ENCODE data around the gene TEX36. TPM values are rescaled to one million over a fixed set of nuclear protein-coding genes. Genes with fewer than 3 reads are reported as not detected.

Gene TEX36
- total RNA-seq, 1 experiment from 2014 or later: 1.3 TPM

DNA sequence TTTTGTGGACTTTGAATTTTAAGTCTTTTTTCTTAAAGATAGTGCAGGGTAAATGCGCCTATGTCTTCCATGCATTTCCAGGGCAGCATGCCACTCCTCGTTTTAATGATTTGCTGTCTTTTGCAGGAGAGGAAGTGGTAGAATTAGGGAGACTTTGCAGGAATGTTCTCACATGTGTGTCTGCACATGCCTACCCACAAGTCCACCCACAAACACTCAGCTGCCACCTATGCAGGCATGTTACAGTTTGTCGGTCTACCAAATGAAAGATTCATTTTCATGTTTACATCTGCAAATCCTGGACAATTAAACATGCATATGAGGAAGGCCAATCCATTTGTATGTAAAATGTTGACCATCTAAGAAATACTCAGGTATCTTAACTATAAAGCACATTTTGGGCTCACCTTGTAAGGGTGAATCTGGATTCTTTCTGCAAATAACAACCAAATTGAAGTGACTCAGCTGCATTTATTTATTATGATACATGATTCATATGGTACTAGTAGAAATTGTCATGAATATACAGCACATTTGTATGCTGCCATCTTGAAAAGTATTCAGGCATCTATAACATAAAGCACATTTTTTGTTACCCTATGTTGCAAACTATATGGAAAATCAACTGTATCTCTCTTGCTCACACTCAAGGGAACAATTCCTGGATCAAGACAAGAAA, 4.7 kb upstream of the TEX36 start:
- TF ChIP-seq CTCF (conservative IDR thresholded peaks at IDR 0.05; ENCODE audit: low read depth, low read length) (no peak), EZH2 (IDR thresholded peaks at IDR 0.05; ENCODE audit: borderline replicate concordance, low read depth, low read length, poor library complexity, severe bottlenecking) (no peak)
- CTCF ChIA-PET: no interaction called here
- BruUV-seq (replicated peaks): no TSS peak
- Histone ChIP-seq H3K27ac (ENCODE audit: low read depth, low read length, poor library complexity, severe bottlenecking) (no peak overlapping the region), H3K27me3 (replicated peaks; ENCODE audit: insufficient read depth, low read depth, low read length, poor library complexity) (no peaks in the 10 kb centered on the region), H3K4me1 (ENCODE audit: insufficient read depth, low read length, poor library complexity, severe bottlenecking) (peaks cover 25% of the 10 kb centered on the region), H3K9me3 (ENCODE audit: low read depth, low read length, poor library complexity, severe bottlenecking) (no peaks in the 10 kb centered on the region), H3K4me3 (ENCODE audit: low read depth, low read length, poor library complexity, severe bottlenecking) (no peak overlapping the region), H3K36me3 (ENCODE audit: insufficient read depth, low read length, poor library complexity, severe bottlenecking) (no peaks in the 10 kb centered on the region)
- POLR2A ChIA-PET (ENCODE audit: low non-redundant PET): no interaction called here
- intact Hi-C loops (cut with micrococcal nuclease; ENCODE audit: unreplicated experiment): no loop called here
- DNase-seq (ENCODE audit: low spot score): no peak

- intact Hi-C loops (cut with micrococcal nuclease; ENCODE audit: unreplicated experiment): no loop called here
- no peaks in the 10 kb centered on the region for H3K9me3 ChIP-seq (ENCODE audit: low read depth, low read length, poor library complexity, severe bottlenecking)
- H3K27ac ChIP-seq (ENCODE audit: low read depth, low read length, poor library complexity, severe bottlenecking): no peak overlapping the region
- no peaks in the 10 kb centered on the region for H3K27me3 ChIP-seq (replicated peaks; ENCODE audit: insufficient read depth, low read depth, low read length, poor library complexity)
- TF ChIP-seq EZH2 (IDR thresholded peaks at IDR 0.05; ENCODE audit: borderline replicate concordance, low read depth, low read length, poor library complexity, severe bottlenecking) (no peak), CTCF (conservative IDR thresholded peaks at IDR 0.05; ENCODE audit: low read depth, low read length) (no peak)
- BruUV-seq (replicated peaks): no TSS peak
- DNase-seq (ENCODE audit: low spot score): no peak
- H3K36me3 ChIP-seq (ENCODE audit: insufficient read depth, low read length, poor library complexity, severe bottlenecking): no peaks in the 10 kb centered on the region
- H3K4me1 ChIP-seq (ENCODE audit: insufficient read depth, low read length, poor library complexity, severe bottlenecking): no peaks in the 10 kb centered on the region
- CTCF ChIA-PET: no interaction called here
- POLR2A ChIA-PET (ENCODE audit: low non-redundant PET): no interaction called here
- H3K4me3 ChIP-seq (ENCODE audit: low read depth, low read length, poor library complexity, severe bottlenecking): no peak overlapping the region
These were observed 1.6 kb upstream of the TEX36 start for GRCh38 chr10:125684581-125684980.

DNA sequence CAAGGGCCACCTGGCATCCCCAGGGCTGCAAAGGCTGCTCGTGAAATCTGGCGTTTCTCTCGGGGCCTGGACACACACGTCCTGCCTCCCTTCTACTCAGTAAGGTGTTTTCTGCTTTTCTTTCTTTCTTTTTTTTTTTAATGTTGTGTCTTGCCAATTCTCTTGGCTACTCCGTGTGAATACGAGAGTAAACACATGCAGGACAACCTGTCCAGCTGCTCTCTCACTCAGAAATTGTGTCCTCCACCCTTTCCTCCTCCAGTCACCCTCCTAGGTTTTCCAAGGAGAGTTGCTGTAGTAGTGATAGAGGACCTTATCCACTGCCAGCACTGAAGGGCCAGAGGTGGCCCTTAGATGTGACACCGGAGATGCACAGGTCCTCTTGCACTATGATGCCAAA, 858 bp upstream of the TEX36 start:
- Histone ChIP-seq H3K36me3 (ENCODE audit: insufficient read depth, low read length, poor library complexity, severe bottlenecking) (no peaks in the 10 kb centered on the region), H3K4me1 (ENCODE audit: insufficient read depth, low read length, poor library complexity, severe bottlenecking) (no peaks in the 10 kb centered on the region), H3K9me3 (ENCODE audit: low read depth, low read length, poor library complexity, severe bottlenecking) (no peaks in the 10 kb centered on the region), H3K27ac (ENCODE audit: low read depth, low read length, poor library complexity, severe bottlenecking) (no peak overlapping the region), H3K27me3 (replicated peaks; ENCODE audit: insufficient read depth, low read depth, low read length, poor library complexity) (no peaks in the 10 kb centered on the region), H3K4me3 (ENCODE audit: low read depth, low read length, poor library complexity, severe bottlenecking) (no peak overlapping the region)
- intact Hi-C loops (cut with micrococcal nuclease; ENCODE audit: unreplicated experiment): no loop called here
- no TSS peak for BruUV-seq (replicated peaks)
- DNase-seq (ENCODE audit: low spot score): no peak
- ChIA-PET POLR2A (ENCODE audit: low non-redundant PET) (no interaction called here), CTCF (no interaction called here)
- TF ChIP-seq CTCF (conservative IDR thresholded peaks at IDR 0.05; ENCODE audit: low read depth, low read length) (no peak), EZH2 (IDR thresholded peaks at IDR 0.05; ENCODE audit: borderline replicate concordance, low read depth, low read length, poor library complexity, severe bottlenecking) (no peak)
